ENCODE data around the gene TMEM181.

- TF ChIP-seq CTCF (IDR thresholded peaks at IDR 0.05; ENCODE audit: insufficient read depth, low read depth, low read length) (no peak), EZH2 (IDR thresholded peaks at IDR 0.05; ENCODE audit: insufficient read depth, low read length) (no peak)
Observed at GRCh38 chr6:158559338-158559894, 475 bp upstream of the TMEM181 start.
